ENCODE results near the gene EGFLAM. TPM values are rescaled to one million over a fixed set of nuclear protein-coding genes. Genes with fewer than 3 reads are reported as not detected.

EGFLAM gene
- total and polyA plus RNA-seq, 2 experiments from 2014 or later, result 0.24 to 1.9 TPM

DNA sequence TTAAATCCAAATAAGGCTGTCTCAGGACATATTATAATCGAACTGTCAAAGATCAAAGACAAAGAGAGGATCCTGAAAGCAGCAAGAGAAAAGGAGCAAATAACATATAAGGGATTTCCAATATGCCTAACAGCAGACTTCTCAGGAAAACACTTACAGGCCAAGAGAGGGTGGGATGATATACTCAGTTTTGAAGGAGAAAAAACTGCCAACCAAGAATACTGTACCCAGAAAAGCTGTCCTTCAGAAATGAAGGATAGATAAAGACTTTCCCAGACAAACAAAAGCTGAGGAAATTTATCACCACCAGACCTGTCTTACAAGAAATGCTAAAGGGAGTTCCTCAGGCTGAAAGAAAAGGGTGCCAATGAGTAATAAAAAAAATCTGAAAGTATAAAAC lies 16.0 kb downstream of the EGFLAM start:
- ATAC-seq, result no peak
- H3K79me2 ChIP-seq (replicated peaks; ENCODE audit: insufficient read depth), result no peaks in the 10 kb centered on the region
- no peaks in the 10 kb centered on the region; the same call in 1 of the 2 replicates for H3K9me2 ChIP-seq (ENCODE audit: insufficient read depth)
- Mint-ChIP-seq H3K27me3 (ENCODE audit: insufficient read depth, low read depth, poor library complexity) (peaks cover 2% of the 10 kb centered on the region), H3K4me3 (no peak overlapping the region), H3K4me1 (no peaks in the 10 kb centered on the region), H3K9me3 (peaks cover 17% of the 10 kb centered on the region), H3K27ac (no peak overlapping the region), H3K36me3 (ENCODE audit: low read depth) (peaks cover 7% of the 10 kb centered on the region; the same call in 1 of the 3 replicates)
- H3K27me3 ChIP-seq (ENCODE audit: insufficient read depth), result no peaks in the 10 kb centered on the region
- H3K27ac ChIP-seq (ENCODE audit: low read depth), result no peak overlapping the region
- DNase-seq (ENCODE audit: low spot score), result no peak
- TF ChIP-seq, protein P1, sequence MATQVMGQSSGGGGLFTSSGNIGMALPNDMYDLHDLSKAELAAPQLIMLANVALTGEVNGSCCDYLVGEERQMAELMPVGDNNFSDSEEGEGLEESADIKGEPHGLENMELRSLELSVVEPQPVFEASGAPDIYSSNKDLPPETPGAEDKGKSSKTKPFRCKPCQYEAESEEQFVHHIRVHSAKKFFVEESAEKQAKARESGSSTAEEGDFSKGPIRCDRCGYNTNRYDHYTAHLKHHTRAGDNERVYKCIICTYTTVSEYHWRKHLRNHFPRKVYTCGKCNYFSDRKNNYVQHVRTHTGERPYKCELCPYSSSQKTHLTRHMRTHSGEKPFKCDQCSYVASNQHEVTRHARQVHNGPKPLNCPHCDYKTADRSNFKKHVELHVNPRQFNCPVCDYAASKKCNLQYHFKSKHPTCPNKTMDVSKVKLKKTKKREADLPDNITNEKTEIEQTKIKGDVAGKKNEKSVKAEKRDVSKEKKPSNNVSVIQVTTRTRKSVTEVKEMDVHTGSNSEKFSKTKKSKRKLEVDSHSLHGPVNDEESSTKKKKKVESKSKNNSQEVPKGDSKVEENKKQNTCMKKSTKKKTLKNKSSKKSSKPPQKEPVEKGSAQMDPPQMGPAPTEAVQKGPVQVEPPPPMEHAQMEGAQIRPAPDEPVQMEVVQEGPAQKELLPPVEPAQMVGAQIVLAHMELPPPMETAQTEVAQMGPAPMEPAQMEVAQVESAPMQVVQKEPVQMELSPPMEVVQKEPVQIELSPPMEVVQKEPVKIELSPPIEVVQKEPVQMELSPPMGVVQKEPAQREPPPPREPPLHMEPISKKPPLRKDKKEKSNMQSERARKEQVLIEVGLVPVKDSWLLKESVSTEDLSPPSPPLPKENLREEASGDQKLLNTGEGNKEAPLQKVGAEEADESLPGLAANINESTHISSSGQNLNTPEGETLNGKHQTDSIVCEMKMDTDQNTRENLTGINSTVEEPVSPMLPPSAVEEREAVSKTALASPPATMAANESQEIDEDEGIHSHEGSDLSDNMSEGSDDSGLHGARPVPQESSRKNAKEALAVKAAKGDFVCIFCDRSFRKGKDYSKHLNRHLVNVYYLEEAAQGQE (IDR thresholded peaks at IDR 0.05; ENCODE audit: unreplicated experiment), result no peak
- TF ChIP-seq EZH2phosphoT487 (IDR thresholded peaks at IDR 0.05; ENCODE audit: unreplicated experiment) (no peak), ZNF114 (CRISPR knock-in tag; IDR thresholded peaks at IDR 0.05) (no peak), CTCF (conservative IDR thresholded peaks at IDR 0.05; ENCODE audit: low read depth in 2 of 2) (no peak), ZNF331 (CRISPR knock-in tag; IDR thresholded peaks at IDR 0.05; ENCODE audit: low read depth) (no peak), EZH2 (IDR thresholded peaks at IDR 0.05; ENCODE audit: low read depth, unreplicated experiment) (no peak), POLR2AphosphoS5 (IDR thresholded peaks at IDR 0.05; ENCODE audit: low read depth) (no peak), CREB1 (CRISPR knock-in tag; IDR thresholded peaks at IDR 0.05; ENCODE audit: low read depth) (no peak), STAT1 (IDR thresholded peaks at IDR 0.05; ENCODE audit: unreplicated experiment) (no peak), JUNB (IDR thresholded peaks at IDR 0.05; ENCODE audit: unreplicated experiment) (no peak), NANOG (IDR thresholded peaks at IDR 0.05; ENCODE audit: borderline replicate concordance) (no peak)
- TF ChIP-seq, protein P2, sequence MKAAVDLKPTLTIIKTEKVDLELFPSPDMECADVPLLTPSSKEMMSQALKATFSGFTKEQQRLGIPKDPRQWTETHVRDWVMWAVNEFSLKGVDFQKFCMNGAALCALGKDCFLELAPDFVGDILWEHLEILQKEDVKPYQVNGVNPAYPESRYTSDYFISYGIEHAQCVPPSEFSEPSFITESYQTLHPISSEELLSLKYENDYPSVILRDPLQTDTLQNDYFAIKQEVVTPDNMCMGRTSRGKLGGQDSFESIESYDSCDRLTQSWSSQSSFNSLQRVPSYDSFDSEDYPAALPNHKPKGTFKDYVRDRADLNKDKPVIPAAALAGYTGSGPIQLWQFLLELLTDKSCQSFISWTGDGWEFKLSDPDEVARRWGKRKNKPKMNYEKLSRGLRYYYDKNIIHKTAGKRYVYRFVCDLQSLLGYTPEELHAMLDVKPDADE (IDR thresholded peaks at IDR 0.05), result no peak
- TF ChIP-seq, protein P3, sequence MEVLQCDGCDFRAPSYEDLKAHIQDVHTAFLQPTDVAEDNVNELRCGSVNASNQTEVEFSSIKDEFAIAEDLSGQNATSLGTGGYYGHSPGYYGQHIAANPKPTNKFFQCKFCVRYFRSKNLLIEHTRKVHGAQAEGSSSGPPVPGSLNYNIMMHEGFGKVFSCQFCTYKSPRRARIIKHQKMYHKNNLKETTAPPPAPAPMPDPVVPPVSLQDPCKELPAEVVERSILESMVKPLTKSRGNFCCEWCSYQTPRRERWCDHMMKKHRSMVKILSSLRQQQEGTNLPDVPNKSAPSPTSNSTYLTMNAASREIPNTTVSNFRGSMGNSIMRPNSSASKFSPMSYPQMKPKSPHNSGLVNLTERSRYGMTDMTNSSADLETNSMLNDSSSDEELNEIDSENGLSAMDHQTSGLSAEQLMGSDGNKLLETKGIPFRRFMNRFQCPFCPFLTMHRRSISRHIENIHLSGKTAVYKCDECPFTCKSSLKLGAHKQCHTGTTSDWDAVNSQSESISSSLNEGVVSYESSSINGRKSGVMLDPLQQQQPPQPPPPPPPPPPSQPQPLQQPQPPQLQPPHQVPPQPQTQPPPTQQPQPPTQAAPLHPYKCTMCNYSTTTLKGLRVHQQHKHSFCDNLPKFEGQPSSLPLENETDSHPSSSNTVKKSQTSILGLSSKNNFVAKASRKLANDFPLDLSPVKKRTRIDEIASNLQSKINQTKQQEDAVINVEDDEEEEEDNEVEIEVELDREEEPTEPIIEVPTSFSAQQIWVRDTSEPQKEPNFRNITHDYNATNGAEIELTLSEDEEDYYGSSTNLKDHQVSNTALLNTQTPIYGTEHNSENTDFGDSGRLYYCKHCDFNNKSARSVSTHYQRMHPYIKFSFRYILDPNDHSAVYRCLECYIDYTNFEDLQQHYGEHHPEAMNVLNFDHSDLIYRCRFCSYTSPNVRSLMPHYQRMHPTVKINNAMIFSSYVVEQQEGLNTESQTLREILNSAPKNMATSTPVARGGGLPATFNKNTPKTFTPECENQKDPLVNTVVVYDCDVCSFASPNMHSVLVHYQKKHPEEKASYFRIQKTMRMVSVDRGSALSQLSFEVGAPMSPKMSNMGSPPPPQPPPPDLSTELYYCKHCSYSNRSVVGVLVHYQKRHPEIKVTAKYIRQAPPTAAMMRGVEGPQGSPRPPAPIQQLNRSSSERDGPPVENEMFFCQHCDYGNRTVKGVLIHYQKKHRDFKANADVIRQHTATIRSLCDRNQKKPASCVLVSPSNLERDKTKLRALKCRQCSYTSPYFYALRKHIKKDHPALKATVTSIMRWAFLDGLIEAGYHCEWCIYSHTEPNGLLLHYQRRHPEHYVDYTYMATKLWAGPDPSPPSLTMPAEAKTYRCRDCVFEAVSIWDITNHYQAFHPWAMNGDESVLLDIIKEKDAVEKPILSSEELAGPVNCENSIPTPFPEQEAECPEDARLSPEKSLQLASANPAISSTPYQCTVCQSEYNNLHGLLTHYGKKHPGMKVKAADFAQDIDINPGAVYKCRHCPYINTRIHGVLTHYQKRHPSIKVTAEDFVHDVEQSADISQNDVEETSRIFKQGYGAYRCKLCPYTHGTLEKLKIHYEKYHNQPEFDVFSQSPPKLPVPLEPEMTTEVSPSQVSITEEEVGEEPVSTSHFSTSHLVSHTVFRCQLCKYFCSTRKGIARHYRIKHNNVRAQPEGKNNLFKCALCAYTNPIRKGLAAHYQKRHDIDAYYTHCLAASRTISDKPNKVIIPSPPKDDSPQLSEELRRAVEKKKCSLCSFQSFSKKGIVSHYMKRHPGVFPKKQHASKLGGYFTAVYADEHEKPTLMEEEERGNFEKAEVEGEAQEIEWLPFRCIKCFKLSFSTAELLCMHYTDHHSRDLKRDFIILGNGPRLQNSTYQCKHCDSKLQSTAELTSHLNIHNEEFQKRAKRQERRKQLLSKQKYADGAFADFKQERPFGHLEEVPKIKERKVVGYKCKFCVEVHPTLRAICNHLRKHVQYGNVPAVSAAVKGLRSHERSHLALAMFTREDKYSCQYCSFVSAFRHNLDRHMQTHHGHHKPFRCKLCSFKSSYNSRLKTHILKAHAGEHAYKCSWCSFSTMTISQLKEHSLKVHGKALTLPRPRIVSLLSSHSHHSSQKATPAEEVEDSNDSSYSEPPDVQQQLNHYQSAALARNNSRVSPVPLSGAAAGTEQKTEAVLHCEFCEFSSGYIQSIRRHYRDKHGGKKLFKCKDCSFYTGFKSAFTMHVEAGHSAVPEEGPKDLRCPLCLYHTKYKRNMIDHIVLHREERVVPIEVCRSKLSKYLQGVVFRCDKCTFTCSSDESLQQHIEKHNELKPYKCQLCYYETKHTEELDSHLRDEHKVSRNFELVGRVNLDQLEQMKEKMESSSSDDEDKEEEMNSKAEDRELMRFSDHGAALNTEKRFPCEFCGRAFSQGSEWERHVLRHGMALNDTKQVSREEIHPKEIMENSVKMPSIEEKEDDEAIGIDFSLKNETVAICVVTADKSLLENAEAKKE (CRISPR knock-in tag; IDR thresholded peaks at IDR 0.05), result no peak
- no peaks in the 10 kb centered on the region for H3K4me1 ChIP-seq (ENCODE audit: insufficient read depth)
- H3K36me3 ChIP-seq (ENCODE audit: insufficient read depth), result no peaks in the 10 kb centered on the region
- H4K20me1 ChIP-seq (replicated peaks; ENCODE audit: insufficient read depth), result no peaks in the 10 kb centered on the region
- no peak overlapping the region for H3K4me2 ChIP-seq
- H3K4me3 ChIP-seq, result no peak overlapping the region
- H2AFZ ChIP-seq, result no peak overlapping the region
- no peaks in the 10 kb centered on the region for H3F3A ChIP-seq (replicated peaks; ENCODE audit: low read depth)

Measured in GM23338 (cell line).